H7 (cell line): ENCODE results near the gene CA12. TPM values are rescaled to one million over a fixed set of nuclear protein-coding genes. Genes with fewer than 3 reads are reported as not detected.
"Not testable (repeated sequence)": the region's sequence is repeated elsewhere in the genome, so short reads cannot be mapped to it uniquely, and the experiment has no call there.

Experiments used
- DNase-seq: peaks from one replicate; pipeline ENCODE4 v3.0.0; 2012
- H3K27me3 ChIP-seq: 2 replicates; pipeline ENCODE4 v1.6.0; 2011; ENCODE audit warnings: mild to moderate bottlenecking, low read length; ENCODE audit not compliant: control insufficient read depth, insufficient read depth
- H3K36me3 ChIP-seq: replicated peaks from 2 replicates; pipeline ENCODE4 v1.5.1; 2011; ENCODE audit warnings: low read length; ENCODE audit not compliant: control insufficient read depth, insufficient read depth
- H3K4me3 ChIP-seq: 2 replicates; pipeline ENCODE4 v1.5.1; 2011; ENCODE audit warnings: low read depth, mild to moderate bottlenecking, control low read depth, low read length, moderate library complexity; ENCODE audit not compliant: insufficient read depth
- total RNA-seq: library from RNA; depleted of rRNA; stranded (reverse); fragments of >200 nt; shearing (Covaris generic); gene quantifications from 2 replicates; pipeline ENCODE4 v1.2.3, GENCODE V29; 2014

CA12 gene
- total RNA-seq, 1 experiment from 2014 or later = 1.9 TPM

DNA sequence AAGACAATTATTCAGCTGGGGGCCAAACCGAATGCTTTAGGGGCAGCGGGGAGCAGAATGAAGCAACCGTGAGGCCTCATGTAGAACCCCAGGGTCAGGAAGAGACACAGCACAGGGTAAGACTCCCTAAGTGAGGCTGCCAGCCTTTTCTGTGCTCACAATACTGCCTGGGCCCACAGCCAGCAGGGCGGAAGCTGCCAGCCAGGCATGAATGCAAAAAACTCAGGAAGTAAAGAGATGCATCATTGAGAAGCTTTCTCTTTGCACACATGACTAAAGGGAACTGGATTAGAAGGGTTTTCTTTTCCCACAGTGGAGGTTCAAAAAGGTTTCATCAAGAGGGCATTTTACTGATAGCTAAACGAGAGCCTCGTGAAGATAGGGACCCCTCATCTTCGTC, 33.3 kb downstream of the CA12 start:
- DNase-seq = no peak

GRCh38 chr15:63347074-63347857, 34.4 kb downstream of the CA12 start:
- H3K4me3 ChIP-seq = no peak overlapping the region
- no peaks in the 10 kb centered on the region for H3K36me3 ChIP-seq
- H3K27me3 ChIP-seq = no peaks in the 10 kb centered on the region
- no peak for DNase-seq

More for the DNA sequence above, 33.3 kb downstream of the CA12 start:
- Histone ChIP-seq H3K27me3 (no peaks in the 10 kb centered on the region), H3K36me3 (no peaks in the 10 kb centered on the region), H3K4me3 (no peak overlapping the region)

- no peaks in the 10 kb centered on the region for H3K36me3 ChIP-seq
- DNase-seq = no peak
- no peaks in the 10 kb centered on the region for H3K27me3 ChIP-seq
Measured at GRCh38 chr15:63345391-63345752, 36.3 kb downstream of the CA12 start.

DNA sequence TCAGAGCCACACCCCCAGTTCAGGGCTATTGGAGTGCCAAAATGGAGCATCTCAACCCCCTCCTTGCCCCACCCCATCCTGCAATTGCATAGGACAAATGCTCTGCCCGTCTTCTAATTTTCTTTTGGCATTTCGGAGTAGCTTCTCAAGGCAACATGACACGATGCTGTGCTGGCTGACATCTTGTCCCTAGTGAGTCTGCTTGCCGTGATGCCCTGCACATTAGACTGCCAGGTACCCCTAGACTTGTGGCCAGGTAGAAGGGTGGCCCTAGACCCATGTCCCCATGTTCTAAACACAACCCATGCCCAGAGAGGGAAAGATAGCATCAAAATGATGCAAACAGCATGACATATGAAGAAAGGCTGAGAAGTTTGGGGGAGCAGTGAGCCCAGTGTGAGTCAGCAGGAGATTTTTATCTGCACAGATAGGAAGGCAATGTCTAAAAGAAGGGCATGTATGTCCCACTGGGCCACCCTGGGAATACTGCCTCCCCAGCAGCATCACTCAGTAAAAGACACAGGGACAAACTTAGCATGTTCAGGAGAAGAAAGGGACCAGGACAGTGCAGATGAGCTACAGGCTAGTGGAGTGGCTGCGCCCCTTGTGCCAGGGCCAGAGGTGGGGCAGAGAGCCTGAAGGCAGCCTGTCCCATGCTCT, 36.8 kb downstream of the CA12 start:
- Histone ChIP-seq H3K4me3 (no peak overlapping the region), H3K36me3 (no peaks in the 10 kb centered on the region), H3K27me3 (no peaks in the 10 kb centered on the region)
- no peak for DNase-seq

More at GRCh38 chr15:63345391-63345752, 36.3 kb downstream of the CA12 start:
- no peak overlapping the region for H3K4me3 ChIP-seq

GRCh38 chr15:63342996-63343562, 38.6 kb downstream of the CA12 start:
- not testable (repeated sequence) for H3K36me3 ChIP-seq, DNase-seq, H3K4me3 ChIP-seq, H3K27me3 ChIP-seq

GRCh38 chr15:63341898-63342297, 39.7 kb downstream of the CA12 start:
- Histone ChIP-seq H3K4me3 (no peak overlapping the region), H3K27me3 (no peaks in the 10 kb centered on the region), H3K36me3 (no peaks in the 10 kb centered on the region)
- DNase-seq = no peak

DNA sequence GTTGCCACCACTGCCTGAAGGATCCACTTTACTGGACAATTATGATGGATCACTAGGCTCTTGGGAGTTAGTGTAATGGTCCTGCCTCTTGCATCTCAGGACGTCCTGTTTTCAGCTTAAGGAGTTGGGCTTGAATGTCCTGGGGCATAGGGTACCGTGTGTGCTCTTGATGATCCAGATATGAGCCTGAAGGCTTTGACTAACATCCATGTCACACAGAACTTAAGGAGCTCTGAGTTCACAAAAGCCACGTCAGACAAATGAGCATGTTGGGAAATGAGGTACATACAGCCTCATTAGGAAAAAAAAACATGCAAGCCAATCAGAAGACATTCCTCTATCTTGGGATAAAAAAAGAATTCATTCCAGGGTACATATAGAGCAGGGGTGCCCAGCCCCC, 40.8 kb downstream of the CA12 start:
- no peak for DNase-seq
- no peak overlapping the region for H3K4me3 ChIP-seq
- H3K27me3 ChIP-seq = no peaks in the 10 kb centered on the region
- no peaks in the 10 kb centered on the region for H3K36me3 ChIP-seq

- Histone ChIP-seq H3K27me3 (no peaks in the 10 kb centered on the region), H3K4me3 (no peak overlapping the region), H3K36me3 (no peaks in the 10 kb centered on the region)
- peak; percentile 65 for DNase-seq
Measured at GRCh38 chr15:63340353-63340752, 41.3 kb downstream of the CA12 start.

DNA sequence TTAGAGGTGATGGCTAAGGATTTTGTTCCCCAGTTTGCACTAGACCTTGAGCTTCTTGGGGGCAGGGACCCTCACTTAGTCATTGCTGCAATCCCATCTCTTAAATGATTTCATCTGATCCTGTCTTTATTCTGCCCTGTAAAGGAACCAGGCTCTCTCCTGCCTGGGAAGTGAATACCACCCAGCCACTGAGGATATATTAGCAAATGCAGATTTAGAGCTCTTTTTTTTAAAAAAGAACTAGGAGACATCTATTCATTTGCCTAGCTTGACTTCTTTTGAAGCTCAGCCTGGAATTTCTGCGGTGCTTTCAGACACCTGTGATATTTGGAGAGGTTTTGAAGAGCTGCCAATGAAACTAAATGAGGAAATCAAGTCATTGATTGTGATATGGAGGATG, 41.8 kb downstream of the CA12 start:
- H3K4me3 ChIP-seq = no peak overlapping the region
- H3K27me3 ChIP-seq = no peaks in the 10 kb centered on the region
- DNase-seq = peak; percentile 67
- no peaks in the 10 kb centered on the region for H3K36me3 ChIP-seq

GRCh38 chr15:63339006-63339766, 42.5 kb downstream of the CA12 start:
- no peaks in the 10 kb centered on the region for H3K27me3 ChIP-seq
- H3K36me3 ChIP-seq = no peaks in the 10 kb centered on the region
- no peak for DNase-seq
- no peak overlapping the region for H3K4me3 ChIP-seq

GRCh38 chr15:63338170-63338569, 43.5 kb downstream of the CA12 start:
- no peaks in the 10 kb centered on the region for H3K27me3 ChIP-seq
- H3K36me3 ChIP-seq = no peaks in the 10 kb centered on the region
- no peak overlapping the region for H3K4me3 ChIP-seq
- no peak for DNase-seq

GRCh38 chr15:63337046-63337445, 44.6 kb downstream of the CA12 start:
- H3K27me3 ChIP-seq = no peaks in the 10 kb centered on the region
- H3K4me3 ChIP-seq = no peak overlapping the region
- H3K36me3 ChIP-seq = no peaks in the 10 kb centered on the region
- DNase-seq = no peak

DNA sequence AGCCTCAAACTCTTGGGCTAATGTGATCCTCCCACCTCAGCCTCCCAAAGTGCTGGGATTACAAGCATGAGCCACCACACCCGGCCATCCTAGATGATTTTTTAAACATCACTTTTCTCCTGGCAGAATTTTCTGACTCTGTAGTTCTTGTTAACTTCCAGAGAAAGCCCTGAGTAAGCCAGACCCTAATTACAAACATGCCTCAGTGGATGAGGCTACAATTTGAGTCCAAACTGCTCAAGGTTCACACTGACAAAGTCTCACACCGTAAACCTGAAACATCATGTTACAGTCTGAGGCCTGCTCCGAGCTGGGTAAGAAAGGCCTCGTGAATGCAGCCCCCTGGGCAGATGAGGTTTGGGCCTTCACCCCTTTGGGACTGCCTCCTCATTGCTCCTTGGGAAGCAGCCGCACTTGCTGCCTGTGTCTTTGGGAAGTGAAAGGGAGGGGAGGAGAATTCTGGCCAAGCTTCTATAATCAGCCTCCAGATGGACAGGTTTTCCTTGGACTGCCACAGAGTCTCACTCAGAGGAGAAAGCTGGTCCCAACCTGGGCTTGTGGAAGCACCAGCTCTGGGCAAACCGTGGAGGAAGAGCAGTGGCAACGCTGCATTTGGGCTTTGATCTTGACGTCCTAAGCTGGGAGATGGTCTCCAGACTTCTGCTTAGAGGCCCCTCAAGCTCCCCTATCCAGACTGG, 46.0 kb downstream of the CA12 start:
- no peak for DNase-seq
- Histone ChIP-seq H3K27me3 (no peaks in the 10 kb centered on the region), H3K4me3 (no peak overlapping the region), H3K36me3 (no peaks in the 10 kb centered on the region)

- Histone ChIP-seq H3K4me3 (no peak overlapping the region), H3K36me3 (no peaks in the 10 kb centered on the region), H3K27me3 (no peaks in the 10 kb centered on the region)
- DNase-seq = no peak
Measured at GRCh38 chr15:63334821-63335220, 46.8 kb downstream of the CA12 start.
